AG04450 (cell line): ENCODE measurements around the gene TMEM45B. TPM values are rescaled to one million over a fixed set of nuclear protein-coding genes. Genes with fewer than 3 reads are reported as not detected.
"Not testable (repeated sequence)": the region's sequence is repeated elsewhere in the genome, so short reads cannot be mapped to it uniquely, and the experiment has no call there.

Experiments used
- CTCF ChIA-PET: fragments of 300-600, 350-600 bp; formaldehyde crosslinking; extraction: SDS; loops from one replicate; lab custom pipeline; 2022; ENCODE audit warnings: antibody characterized with exemption, inconsistent platforms; lab: Charles Lee
- POLR2A ChIA-PET: fragments of 350-600 bp; formaldehyde crosslinking; extraction: SDS; loops from one replicate; lab custom pipeline; 2021; ENCODE audit warnings: antibody characterized with exemption, inconsistent platforms; lab: Yijun Ruan, JAX
- DNase-seq: peaks from one replicate; pipeline ENCODE4 v3.0.0-alpha.2; 2011; ENCODE audit warnings: low read depth, low spot score
- H3K27ac ChIP-seq: one replicate; pipeline ENCODE4 v1.5.1; 2012; ENCODE audit warnings: low read depth, low read length, control low read depth
- H3K27me3 ChIP-seq: one replicate; pipeline ENCODE4 v1.6.0; 2012; ENCODE audit warnings: low read length; ENCODE audit not compliant: control insufficient read depth, insufficient read depth
- H3K4me3 ChIP-seq: 2 replicates; pipeline ENCODE4 v1.5.1; 2011; ENCODE audit warnings: mild to moderate bottlenecking, low read depth, low read length, control low read depth
- H3K9me3 ChIP-seq: 2 replicates; pipeline ENCODE4 v1.5.1; 2012; ENCODE audit warnings: low read length; ENCODE audit not compliant: control insufficient read depth, insufficient read depth
- CTCF ChIP-seq: IDR thresholded peaks from 2 replicates; pipeline ENCODE4 v1.5.1; 2011; ENCODE audit warnings: low read depth, low read length, control low read depth, inconsistent platforms
- polyA plus RNA-seq: library from polyadenylated mRNA; depleted of rRNA; stranded (reverse); fragments of >200 nt; gene quantifications from 2 replicates; pipeline ENCODE4 v1.2.3, GENCODE V29; 2011

Gene TMEM45B
- polyA plus RNA-seq, 1 experiment: not detected

- CTCF ChIA-PET: no interaction called here
- Histone ChIP-seq H3K9me3 (peaks cover 4% of the 10 kb centered on the region), H3K27me3 (peaks cover 5% of the 10 kb centered on the region), H3K27ac (no peak overlapping the region), H3K4me3 (no peak overlapping the region)
- DNase-seq: no peak
- POLR2A ChIA-PET: no interaction called here
- TF ChIP-seq CTCF: no peak
Observed at GRCh38 chr11:129791515-129791914, 24.1 kb upstream of the TMEM45B start.

- peaks cover 4% of the 10 kb centered on the region for H3K9me3 ChIP-seq
- ChIA-PET POLR2A (no interaction called here), CTCF (no interaction called here)
- DNase-seq: no peak
- no peak overlapping the region for H3K4me3 ChIP-seq
- no peak overlapping the region for H3K27ac ChIP-seq
- TF ChIP-seq CTCF: no peak
- H3K27me3 ChIP-seq: peaks cover 5% of the 10 kb centered on the region
Observed at GRCh38 chr11:129792663-129793062, 23.0 kb upstream of the TMEM45B start.

- Histone ChIP-seq H3K4me3 (no peak overlapping the region), H3K27ac (no peak overlapping the region), H3K27me3 (peaks cover 8% of the 10 kb centered on the region), H3K9me3 (peaks cover 4% of the 10 kb centered on the region)
- no peak for DNase-seq
- TF ChIP-seq CTCF: no peak
- CTCF ChIA-PET: no interaction called here
- POLR2A ChIA-PET: no interaction called here
Observed at GRCh38 chr11:129795089-129795488, 20.6 kb upstream of the TMEM45B start.

GRCh38 chr11:129798212-129798611, 17.4 kb upstream of the TMEM45B start:
- peaks cover 8% of the 10 kb centered on the region for H3K27me3 ChIP-seq
- H3K27ac ChIP-seq: no peak overlapping the region
- TF ChIP-seq CTCF: no peak
- DNase-seq: no peak
- no peak overlapping the region for H3K4me3 ChIP-seq
- peaks cover 4% of the 10 kb centered on the region for H3K9me3 ChIP-seq
- ChIA-PET POLR2A (no interaction called here), CTCF (interaction anchor here (1.4 kb wide), 1 partner anchor 15 kb away, joined by 4 read pairs; no protein-coding TSS in a partner anchor)

GRCh38 chr11:129800162-129800561, 15.5 kb upstream of the TMEM45B start:
- H3K9me3 ChIP-seq, CTCF ChIA-PET, H3K27ac ChIP-seq, DNase-seq, H3K27me3 ChIP-seq, POLR2A ChIA-PET, H3K4me3 ChIP-seq: not testable (repeated sequence)

GRCh38 chr11:129800655-129801054, 15.0 kb upstream of the TMEM45B start:
- no peak overlapping the region for H3K27ac ChIP-seq
- DNase-seq: no peak
- H3K27me3 ChIP-seq: peaks cover 8% of the 10 kb centered on the region
- H3K9me3 ChIP-seq: no peaks in the 10 kb centered on the region
- no peak overlapping the region for H3K4me3 ChIP-seq
- CTCF ChIA-PET: no interaction called here
- POLR2A ChIA-PET: no interaction called here
- no peak for TF ChIP-seq CTCF
